Kidney epithelial cell (primary cell): Measurements from ENCODE around the gene DBH. TPM values are rescaled to one million over a fixed set of nuclear protein-coding genes. Genes with fewer than 3 reads are reported as not detected.

ENCODE experiments used
- DNase-seq: peaks from one replicate; pipeline ENCODE4 v3.0.0-alpha.2; 2010; ENCODE audit warnings: low read depth
- H3K27me3 ChIP-seq: 2 replicates; pipeline ENCODE4 v1.6.0; 2011; ENCODE audit warnings: low read length; ENCODE audit not compliant: control insufficient read depth, insufficient read depth
- H3K36me3 ChIP-seq: 2 replicates; pipeline ENCODE4 v1.5.1; 2011; ENCODE audit warnings: low read length; ENCODE audit not compliant: control insufficient read depth, insufficient read depth
- H3K4me3 ChIP-seq: 2 replicates; pipeline ENCODE4 v1.5.1; 2011; ENCODE audit warnings: low read depth, mild to moderate bottlenecking, control low read depth, low read length
- CTCF ChIP-seq: IDR thresholded peaks from 2 replicates; pipeline ENCODE4 v1.5.1; 2011; ENCODE audit warnings: mild to moderate bottlenecking, moderate library complexity, low read length, control low read depth, inconsistent platforms; ENCODE audit not compliant: insufficient read depth, poor library complexity, severe bottlenecking
- total RNA-seq: library from RNA; depleted of rRNA; stranded (reverse); fragments of >200 nt; gene quantifications from 2 replicates; pipeline ENCODE4 v1.2.3, GENCODE V29; 2015

DBH gene
- total RNA-seq, 1 donor from 2014 or later, result not detected

- Histone ChIP-seq H3K27me3 (peaks cover 20% of the 10 kb centered on the region), H3K36me3 (no peaks in the 10 kb centered on the region), H3K4me3 (no peak overlapping the region)
- DNase-seq, result no peak
- TF ChIP-seq CTCF, result no peak
Observed at GRCh38 chr9:133629221-133630110, 6.7 kb upstream of the DBH start.

- Histone ChIP-seq H3K4me3 (no peak overlapping the region), H3K27me3 (peaks cover 30% of the 10 kb centered on the region), H3K36me3 (no peaks in the 10 kb centered on the region)
- no peak for DNase-seq
- no peak for TF ChIP-seq CTCF
Observed at GRCh38 chr9:133631111-133631510, 5.1 kb upstream of the DBH start.

GRCh38 chr9:133632806-133633680, 3.1 kb upstream of the DBH start:
- DNase-seq, result no peak
- no peak for TF ChIP-seq CTCF
- Histone ChIP-seq H3K4me3 (no peak overlapping the region), H3K27me3 (peaks cover 34% of the 10 kb centered on the region), H3K36me3 (no peaks in the 10 kb centered on the region)

GRCh38 chr9:133633681-133634080, 2.5 kb upstream of the DBH start:
- no peak overlapping the region for H3K4me3 ChIP-seq
- TF ChIP-seq CTCF, result no peak
- peaks cover 34% of the 10 kb centered on the region for H3K27me3 ChIP-seq
- no peaks in the 10 kb centered on the region for H3K36me3 ChIP-seq
- no peak for DNase-seq

GRCh38 chr9:133634081-133634691, 2.0 kb upstream of the DBH start:
- DNase-seq, result no peak
- Histone ChIP-seq H3K4me3 (no peak overlapping the region), H3K36me3 (no peaks in the 10 kb centered on the region), H3K27me3 (peaks cover 32% of the 10 kb centered on the region)
- TF ChIP-seq CTCF, result no peak
